ENCODE measurements around the gene DIABLO. TPM values are rescaled to one million over a fixed set of nuclear protein-coding genes. Genes with fewer than 3 reads are reported as not detected.

The DIABLO gene
- total RNA-seq, 2 donors from 2014 or later = 44.1 to 45.4 TPM

GRCh38 chr12:122167356-122167925, 58.4 kb downstream of the DIABLO start:
- DNase-seq (no peak), ATAC-seq (no peak)
- intact Hi-C loops (cut with DNase I, micrococcal nuclease) = no loop called here

GRCh38 chr12:122166422-122167349, 59.2 kb downstream of the DIABLO start:
- ATAC-seq (no peak), DNase-seq (no peak)
- intact Hi-C loops (cut with DNase I, micrococcal nuclease) = no loop called here

GRCh38 chr12:122162976-122163375, 62.9 kb downstream of the DIABLO start:
- ATAC-seq (no peak), DNase-seq (no peak)
- intact Hi-C loops (cut with DNase I, micrococcal nuclease) = no loop called here

- DNase-seq = no peak
- intact Hi-C loops (cut with DNase I, micrococcal nuclease) = no loop called here
- ATAC-seq = no peak
These were observed 64.2 kb downstream of the DIABLO start for GRCh38 chr12:122161682-122162081.

- no peak for ATAC-seq
- no peak for DNase-seq
- intact Hi-C loops (cut with DNase I, micrococcal nuclease) = no loop called here
These were observed 65.1 kb downstream of the DIABLO start for GRCh38 chr12:122160761-122161160.

GRCh38 chr12:122159882-122160281, 66.0 kb downstream of the DIABLO start:
- ATAC-seq (no peak), DNase-seq (no peak)
- intact Hi-C loops (cut with DNase I, micrococcal nuclease) = no loop called here

GRCh38 chr12:122158700-122159285, 67.1 kb downstream of the DIABLO start:
- ATAC-seq (no peak), DNase-seq (no peak)
- intact Hi-C loops (cut with DNase I, micrococcal nuclease) = no loop called here

Other genes starting within 250 kb of the DIABLO start
- gene BCL7A, start 204.2 kb downstream of the DIABLO start, total RNA-seq = 1 to 10 TPM; 6.5 to 6.7 TPM
- gene MLXIP, start 147.3 kb downstream of the DIABLO start, total RNA-seq = 100 to 1,000 TPM; 125 to 175 TPM
- not detected for gene IL31, start 51.8 kb downstream of the DIABLO start, total RNA-seq
- gene LRRC43, start 42.9 kb downstream of the DIABLO start, total RNA-seq = under 1 TPM; 0.24 to 0.59 TPM
- gene B3GNT4, start 22.3 kb downstream of the DIABLO start, total RNA-seq = under 1 TPM; 0.43 to 0.98 TPM
- gene VPS33A, start 40.4 kb upstream of the DIABLO start, total RNA-seq = 10 to 100 TPM; 20.5 to 21.4 TPM
- gene CLIP1, start 196.6 kb upstream of the DIABLO start, total RNA-seq = 10 to 100 TPM; 53.8 to 57.5 TPM

Measured in left colon (tissue), 2 donors.